Stimulated activated CD4-positive, alpha-beta T cell treated with anti-CD3 and anti-CD28 coated beads, Interleukin-4, amount 100 ng/mL, for 1 hour (primary cell): Measurements from ENCODE around the gene WDR74.
A peak's percentile ranks its signal among the peaks of the same experiment; 100 is the strongest.
"Not testable (repeated sequence)": the region's sequence is repeated elsewhere in the genome, so short reads cannot be mapped to it uniquely, and the experiment has no call there.

Source experiments
- DNase-seq: peaks from one replicate; pipeline ENCODE4 v3.0.0-alpha.2; 2020

The WDR74 gene

GRCh38 chr11:62839050-62839945, at the start of gene WDR74:
WDR74 (minus strand) TSS chr11:62839590; CDS start chr11:62839570, 20 bp downstream.
- peak; percentile 91 for DNase-seq

GRCh38 chr11:62889126-62889483, 49.7 kb upstream of the WDR74 start:
- no peak for DNase-seq

DNA sequence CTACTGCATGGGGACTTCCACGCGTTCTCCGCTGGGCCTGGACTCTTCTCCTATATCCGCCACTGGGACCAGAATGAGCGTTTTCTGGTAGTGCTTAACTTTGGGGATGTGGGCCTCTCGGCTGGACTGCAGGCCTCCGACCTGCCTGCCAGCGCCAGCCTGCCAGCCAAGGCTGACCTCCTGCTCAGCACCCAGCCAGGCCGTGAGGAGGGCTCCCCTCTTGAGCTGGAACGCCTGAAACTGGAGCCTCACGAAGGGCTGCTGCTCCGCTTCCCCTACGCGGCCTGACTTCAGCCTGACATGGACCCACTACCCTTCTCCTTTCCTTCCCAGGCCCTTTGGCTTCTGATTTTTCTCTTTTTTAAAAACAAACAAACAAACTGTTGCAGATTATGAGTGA, 49.0 kb upstream of the WDR74 start:
- no peak for DNase-seq

DNA sequence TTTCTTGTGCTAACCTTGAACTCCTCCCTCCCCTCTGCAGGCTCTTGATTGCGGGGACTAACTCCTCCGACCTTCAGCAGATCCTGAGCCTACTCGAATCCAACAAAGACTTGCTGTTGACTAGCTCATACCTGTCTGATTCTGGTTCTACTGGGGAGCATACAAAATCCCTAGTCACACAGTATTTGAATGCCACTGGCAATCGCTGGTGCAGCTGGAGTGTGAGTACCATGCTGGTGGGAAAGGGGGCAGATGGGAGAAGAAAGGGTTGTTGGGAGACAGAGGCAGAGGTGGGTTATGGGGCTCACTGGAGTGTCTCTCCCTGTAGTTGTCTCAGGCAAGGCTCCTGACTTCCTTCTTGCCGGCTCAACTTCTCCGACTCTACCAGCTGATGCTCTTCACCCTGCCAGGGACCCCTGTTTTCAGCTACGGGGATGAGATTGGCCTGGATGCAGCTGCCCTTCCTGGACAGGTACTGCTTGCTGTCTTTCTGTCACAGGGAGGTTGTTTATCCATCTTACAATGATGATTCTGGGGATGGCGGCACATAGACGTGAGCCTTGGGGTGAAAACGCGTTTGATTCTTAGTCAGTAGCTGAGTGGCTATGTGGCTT, 45.9 kb upstream of the WDR74 start:
- no peak for DNase-seq

DNA sequence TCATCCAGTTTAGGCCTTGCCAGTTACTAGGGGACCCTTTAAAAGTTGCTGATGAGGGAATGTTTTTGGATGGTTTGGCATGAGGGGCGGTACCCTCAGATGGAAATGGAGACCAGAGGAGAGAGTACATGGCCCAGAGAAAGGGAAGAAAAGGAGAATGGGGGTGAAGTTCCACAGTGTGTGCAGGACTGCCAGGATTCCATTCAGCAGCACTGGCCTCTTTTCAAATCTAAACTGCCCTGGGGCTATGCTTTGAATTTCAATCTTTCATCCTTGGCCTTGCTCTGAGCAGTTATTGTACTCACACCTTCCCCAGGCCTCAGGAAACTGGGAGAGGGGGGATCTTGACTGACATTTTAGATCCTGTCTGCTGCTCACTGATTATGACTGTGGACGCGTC, 44.3 kb upstream of the WDR74 start:
- DNase-seq = no peak

DNA sequence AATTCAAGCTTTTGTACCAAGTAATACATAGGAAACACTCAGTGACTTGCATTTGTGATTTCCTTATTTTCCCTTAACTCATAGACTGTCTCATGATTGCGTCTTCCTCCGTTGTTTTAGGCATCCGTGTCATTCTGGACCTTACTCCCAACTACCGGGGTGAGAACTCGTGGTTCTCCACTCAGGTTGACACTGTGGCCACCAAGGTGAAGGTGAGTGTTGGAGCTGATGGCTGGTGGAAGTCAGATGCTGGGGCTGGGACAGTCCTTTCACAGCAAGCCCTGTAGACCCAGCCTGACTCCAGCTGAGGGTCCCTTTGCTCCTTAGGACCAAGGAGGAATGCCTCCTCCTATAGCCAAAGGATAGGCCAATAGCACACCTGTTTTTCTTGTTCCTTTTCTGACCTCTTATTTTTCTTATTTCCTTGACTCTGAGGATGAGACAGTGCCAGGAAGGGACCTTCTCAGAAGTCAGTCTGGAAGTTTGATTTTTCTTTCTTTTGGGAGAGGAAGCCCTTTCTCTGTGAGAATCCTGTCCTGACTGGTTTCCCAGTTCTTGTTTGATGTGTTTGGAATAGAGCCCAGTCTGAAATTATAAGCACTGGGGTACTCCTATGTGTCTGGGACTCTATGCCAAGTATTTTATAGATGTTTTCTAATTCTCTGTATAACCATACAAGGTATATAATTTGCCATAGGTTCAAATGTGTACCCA, 43.6 kb upstream of the WDR74 start:
- DNase-seq = no peak

DNA sequence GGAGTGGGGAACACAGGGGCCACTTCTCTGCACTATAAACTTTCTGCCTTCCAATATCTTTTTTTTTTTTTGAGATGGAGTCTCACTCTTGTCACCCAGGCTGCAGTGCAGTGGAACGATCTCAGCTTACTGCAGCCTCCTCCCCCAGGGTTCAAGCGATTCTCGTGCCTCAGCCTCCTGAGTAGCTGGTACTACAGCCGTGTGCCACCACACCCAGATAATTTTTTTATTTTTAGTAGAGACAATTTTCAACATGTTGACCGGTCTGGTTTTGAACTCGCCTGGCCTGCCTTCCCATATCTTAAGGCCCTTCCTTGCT, 43.0 kb upstream of the WDR74 start:
- DNase-seq = no peak

- DNase-seq = peak; percentile 93
Observed at GRCh38 chr11:62881579-62882430, 42.4 kb upstream of the WDR74 start.

DNA sequence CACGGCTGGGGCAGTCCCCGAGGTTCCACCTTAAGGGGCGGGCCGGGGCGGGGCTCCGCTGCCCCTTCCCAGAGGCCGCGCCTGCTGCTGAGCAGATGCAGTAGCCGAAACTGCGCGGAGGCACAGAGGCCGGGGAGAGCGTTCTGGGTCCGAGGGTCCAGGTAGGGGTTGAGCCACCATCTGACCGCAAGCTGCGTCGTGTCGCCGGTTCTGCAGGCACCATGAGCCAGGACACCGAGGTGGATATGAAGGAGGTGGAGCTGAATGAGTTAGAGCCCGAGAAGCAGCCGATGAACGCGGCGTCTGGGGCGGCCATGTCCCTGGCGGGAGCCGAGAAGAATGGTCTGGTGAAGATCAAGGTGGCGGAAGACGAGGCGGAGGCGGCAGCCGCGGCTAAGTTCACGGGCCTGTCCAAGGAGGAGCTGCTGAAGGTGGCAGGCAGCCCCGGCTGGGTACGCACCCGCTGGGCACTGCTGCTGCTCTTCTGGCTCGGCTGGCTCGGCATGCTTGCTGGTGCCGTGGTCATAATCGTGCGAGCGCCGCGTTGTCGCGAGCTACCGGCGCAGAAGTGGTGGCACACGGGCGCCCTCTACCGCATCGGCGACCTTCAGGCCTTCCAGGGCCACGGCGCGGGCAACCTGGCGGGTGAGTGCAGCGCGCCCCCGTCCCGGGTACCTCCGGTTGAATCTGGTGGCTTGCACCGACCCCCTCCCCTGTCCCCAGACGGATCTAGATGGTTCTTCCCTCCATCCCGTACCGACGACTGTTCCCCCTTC, 41.6 kb upstream of the WDR74 start, which contains the start of gene SLC3A2:
Gene SLC3A2, plus strand, starts transcription at position 94 of the 776 bp plus-strand sequence. Its CDS starts 128 bp downstream, at position 222.
- DNase-seq = peak; percentile 85

DNA sequence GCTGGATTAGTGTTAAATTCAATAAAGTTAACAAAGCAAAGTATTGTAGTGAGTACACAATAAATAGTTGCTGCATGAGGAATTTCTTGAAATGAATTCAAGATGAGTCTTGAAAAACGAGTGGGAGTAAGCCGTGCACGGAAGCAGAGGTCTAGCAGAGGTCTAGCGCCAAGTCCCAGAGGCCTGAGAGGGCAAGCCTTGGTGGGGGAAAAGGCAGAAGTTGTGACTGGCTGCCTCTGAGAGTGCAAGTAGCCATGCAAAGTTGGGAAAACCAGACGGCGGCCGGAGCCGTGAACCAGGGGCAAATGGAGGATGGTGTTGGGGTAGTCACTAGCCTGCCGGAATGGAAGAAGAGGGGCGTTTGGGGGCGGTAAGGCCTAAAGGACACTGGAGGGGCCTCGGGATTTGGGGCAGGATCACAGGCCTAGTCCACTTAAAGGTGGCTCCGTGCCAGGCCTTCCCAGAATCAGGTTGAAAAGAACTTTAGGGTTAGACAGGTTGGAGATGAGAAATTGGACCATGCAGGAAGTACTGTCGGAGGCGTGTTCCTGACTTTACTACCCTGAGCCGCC, 40.9 kb upstream of the WDR74 start:
- no peak for DNase-seq

GRCh38 chr11:62879235-62879978, 40.0 kb upstream of the WDR74 start:
- no peak for DNase-seq

DNA sequence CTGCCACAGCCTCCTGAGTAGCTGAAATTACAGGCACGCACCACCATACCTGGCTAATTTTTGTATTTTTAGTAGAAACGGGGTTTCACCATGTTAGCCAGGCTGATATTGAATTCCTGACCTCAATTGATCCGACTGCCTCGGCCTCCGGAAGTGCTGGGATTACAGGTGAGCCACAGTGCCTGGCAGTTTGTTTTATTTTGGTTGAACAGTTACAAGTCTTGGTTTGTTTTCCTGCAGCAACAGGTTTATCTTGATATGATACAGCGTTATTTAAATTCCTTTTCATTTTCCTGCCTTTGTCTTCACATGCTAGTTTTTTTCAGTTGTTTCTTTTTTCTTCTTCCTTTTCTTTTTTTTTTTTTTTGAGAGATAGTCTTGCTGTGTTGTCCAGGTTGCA, 37.3 kb upstream of the WDR74 start:
- no peak for DNase-seq

DNA sequence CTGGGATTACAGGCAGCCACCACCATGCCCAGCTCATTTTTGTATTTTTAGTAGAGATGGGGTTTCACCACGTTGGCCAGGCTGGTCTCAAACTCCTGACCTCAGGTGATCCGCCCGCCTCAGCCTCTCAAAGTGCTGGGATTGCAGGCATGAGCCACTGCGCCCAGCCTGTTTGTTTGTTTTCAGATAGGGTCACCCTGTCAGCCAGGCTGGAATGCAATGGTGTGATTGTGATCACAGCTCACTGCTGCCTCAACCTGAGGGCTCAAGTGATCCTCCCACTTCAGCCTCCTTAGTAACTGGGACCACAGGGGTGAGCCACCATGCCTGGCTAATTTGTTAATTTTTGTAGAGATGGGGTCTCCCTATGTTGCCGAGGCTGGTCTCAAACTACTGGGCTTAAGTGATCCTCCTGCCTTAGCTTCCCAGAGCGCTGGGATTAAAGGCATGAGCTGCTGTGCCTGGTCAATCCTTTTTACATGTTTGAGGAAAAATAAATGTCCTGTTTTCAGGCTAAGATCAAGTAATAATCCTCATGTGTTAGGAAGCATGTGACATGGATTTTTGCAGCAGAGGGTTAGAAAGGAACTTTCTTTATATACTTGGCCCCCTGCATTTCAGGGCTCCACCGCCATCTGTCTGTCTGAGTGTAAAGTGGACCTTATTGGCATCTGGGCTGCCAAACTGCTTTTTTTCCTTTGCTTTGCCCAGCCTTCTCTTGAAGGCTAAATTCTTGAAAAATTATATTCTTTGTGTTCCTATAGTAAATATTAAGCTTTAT, 36.5 kb upstream of the WDR74 start:
- DNase-seq = no peak

- no peak for DNase-seq
Observed at GRCh38 chr11:62874851-62875250, 35.5 kb upstream of the WDR74 start.

DNA sequence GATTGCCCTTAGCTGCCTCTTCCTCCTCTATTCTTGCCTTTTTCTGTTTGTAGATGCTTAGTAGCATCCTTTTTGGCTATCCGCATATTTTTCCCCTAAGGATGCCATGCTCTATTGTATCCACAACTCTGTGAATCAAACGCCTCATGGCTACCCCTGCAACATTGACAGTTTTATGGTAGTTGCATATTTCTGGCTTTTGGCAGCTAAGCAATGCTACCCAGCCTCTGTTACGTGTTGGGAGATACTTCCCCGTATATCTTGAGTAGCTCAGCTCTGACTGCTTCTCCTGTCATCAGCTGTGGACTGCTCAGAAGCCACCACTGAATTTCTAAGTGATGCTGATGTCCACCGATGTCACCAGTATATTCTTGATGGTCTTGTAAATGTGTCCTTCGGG, 26.2 kb upstream of the WDR74 start:
- DNase-seq = no peak

DNA sequence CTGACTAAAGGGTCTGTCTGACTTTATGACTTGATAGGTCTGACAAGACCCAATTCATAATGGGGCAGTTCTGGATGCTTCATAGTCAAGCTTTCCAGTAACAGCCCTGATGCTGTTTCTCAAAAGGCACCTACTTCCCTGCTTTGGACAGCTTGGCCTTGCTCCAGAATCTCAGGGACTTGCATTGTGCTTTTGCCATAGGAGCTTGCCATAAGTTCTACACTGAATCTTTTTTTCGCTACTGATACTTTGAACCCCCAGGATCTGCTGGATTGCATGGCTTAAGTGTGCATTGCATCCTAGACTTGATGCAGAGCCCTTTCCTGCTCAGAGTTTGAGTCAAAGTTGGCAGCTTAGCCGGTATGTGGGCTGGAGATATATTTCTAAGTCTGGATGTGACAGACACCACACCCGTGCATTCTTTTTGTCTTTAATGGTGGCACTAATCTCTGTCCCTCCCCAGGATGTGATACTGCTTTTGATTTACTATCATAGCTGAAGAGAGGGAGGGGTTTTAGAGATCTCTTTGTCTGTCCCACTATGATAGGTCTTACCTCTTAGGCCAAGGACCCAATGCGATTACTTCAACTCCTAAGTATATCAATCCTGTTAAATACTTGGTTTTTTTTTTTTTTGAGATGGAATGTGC, 24.4 kb upstream of the WDR74 start:
- no peak for DNase-seq

- not testable (repeated sequence) for DNase-seq
Observed at GRCh38 chr11:62861564-62862192, 22.3 kb upstream of the WDR74 start.

DNA sequence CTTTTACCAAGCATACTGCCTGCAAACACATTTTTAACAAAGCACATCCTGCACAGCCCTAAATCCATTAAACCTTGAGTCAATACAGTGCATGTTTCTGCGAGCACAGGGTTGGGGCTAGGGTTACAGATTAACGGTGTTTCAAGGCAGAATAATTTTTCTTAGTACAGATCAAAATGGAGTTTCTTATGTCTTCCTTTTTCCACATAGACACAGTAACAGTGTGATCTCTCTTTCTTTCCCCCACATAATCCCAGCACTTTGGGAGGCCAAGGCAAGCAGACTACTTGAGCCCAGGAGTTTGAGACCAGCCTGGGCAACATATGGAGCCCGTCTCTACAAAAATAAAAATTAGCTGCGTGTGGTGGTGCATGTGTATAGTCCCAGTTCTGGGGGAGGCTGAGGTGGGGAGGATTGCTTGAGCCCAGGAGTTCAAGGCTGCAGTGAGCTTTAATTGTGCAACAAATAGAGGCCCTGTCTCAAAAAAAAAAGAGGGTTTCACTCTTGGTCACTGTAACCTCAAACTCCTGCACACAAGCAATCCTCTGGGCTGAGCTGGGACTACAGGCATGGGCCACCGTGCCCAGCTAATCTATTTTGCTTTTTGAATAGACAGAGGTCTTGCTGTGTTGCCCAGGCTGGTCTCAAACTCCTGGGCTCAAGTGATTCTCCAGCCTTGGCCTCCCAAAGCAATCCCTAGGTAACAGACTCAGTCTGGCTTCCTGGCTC, 21.6 kb upstream of the WDR74 start:
- DNase-seq = no peak
